ENCODE measurements around the gene JAKMIP2.

DNA sequence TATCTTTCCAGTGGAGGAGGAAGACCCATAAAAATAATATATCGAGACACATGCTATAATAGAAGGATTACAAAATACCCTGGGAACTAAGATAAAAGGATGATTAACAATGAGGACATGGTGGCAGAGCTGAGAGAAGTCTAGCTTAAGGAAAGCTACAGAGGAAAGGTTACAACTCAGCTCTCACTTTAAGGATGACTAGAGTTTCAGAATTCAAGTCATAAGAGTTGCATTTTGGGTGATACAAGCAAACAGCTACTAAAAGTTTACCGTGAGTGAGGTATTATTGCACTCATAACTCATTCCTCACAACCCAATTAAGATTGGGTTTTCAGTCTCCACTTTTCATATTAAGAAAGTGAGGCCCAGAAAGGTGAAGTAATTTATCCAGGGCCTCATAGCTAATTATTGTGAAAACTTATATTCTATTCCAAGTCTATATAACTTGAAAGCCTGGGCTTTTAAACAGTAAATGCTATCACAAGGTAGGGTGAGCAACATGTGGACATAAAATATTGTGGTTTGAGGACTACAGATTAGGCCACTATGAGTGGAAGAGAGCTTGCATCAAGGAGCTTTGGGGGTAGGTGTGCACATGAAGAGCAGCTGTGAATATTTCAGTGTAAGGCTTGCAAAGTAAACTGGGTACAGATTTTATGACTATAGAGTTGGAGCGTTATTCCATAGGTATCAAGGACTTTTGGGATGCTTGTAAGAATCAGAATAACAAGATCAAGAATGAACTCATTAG is 28.0 kb downstream of the JAKMIP2 start:
- TF ChIP-seq, protein P1, sequence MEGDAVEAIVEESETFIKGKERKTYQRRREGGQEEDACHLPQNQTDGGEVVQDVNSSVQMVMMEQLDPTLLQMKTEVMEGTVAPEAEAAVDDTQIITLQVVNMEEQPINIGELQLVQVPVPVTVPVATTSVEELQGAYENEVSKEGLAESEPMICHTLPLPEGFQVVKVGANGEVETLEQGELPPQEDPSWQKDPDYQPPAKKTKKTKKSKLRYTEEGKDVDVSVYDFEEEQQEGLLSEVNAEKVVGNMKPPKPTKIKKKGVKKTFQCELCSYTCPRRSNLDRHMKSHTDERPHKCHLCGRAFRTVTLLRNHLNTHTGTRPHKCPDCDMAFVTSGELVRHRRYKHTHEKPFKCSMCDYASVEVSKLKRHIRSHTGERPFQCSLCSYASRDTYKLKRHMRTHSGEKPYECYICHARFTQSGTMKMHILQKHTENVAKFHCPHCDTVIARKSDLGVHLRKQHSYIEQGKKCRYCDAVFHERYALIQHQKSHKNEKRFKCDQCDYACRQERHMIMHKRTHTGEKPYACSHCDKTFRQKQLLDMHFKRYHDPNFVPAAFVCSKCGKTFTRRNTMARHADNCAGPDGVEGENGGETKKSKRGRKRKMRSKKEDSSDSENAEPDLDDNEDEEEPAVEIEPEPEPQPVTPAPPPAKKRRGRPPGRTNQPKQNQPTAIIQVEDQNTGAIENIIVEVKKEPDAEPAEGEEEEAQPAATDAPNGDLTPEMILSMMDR (IDR thresholded peaks at IDR 0.05; ENCODE audit: insufficient read depth, low read length): no peak
- no peak for TF ChIP-seq POLR2AphosphoS5 (IDR thresholded peaks at IDR 0.05; ENCODE audit: low read depth)

All from HL-60 (cell line).